B cell (primary cell): Measurements from ENCODE around the gene GRAMD1C. TPM values are rescaled to one million over a fixed set of nuclear protein-coding genes. Genes with fewer than 3 reads are reported as not detected.

ENCODE experiments used
- ATAC-seq: fragments of 200-7000 bp; cut with Tn5 transposase; one replicate; pipeline ENCODE4 v1.10.0; 2021; ENCODE audit warnings: low read depth, mild to moderate bottlenecking, moderate number of reproducible peaks, moderate library complexity
- CTCF ChIA-PET: fragments of 350-600 bp; sonication (Branson Sonifier 250); formaldehyde crosslinking; loops from one replicate; lab custom pipeline; 2021; ENCODE audit warnings: antibody characterized with exemption, inconsistent platforms; lab: Charles Lee
- POLR2A ChIA-PET: fragments of 350-600 bp; sonication (Branson Sonifier 250); formaldehyde crosslinking; loops from one replicate; lab custom pipeline; 2021; ENCODE audit warnings: antibody characterized with exemption; lab: Charles Lee
- DNase-seq: peaks from one replicate; pipeline ENCODE4 v3.0.0; 2013
- H2AFZ ChIP-seq: 2 replicates; pipeline ENCODE4 v1.6.1; 2012; ENCODE audit warnings: mild to moderate bottlenecking, low read depth, low read length; ENCODE audit not compliant: insufficient read depth, poor library complexity, severe bottlenecking
- H3K27ac ChIP-seq, 2 donors: 1 replicate in 1 of 2; 2 replicates in 1 of 2; pipeline ENCODE4 v1.5.1; 2012 to 2013; ENCODE audit warnings: low read length in 2 of 2, mild to moderate bottlenecking in 2 of 2, moderate library complexity in 1 of 2
- H3K27me3 ChIP-seq, 4 experiments: fragments of 200-600 bp in 1 of 4; sonication (generic) in 1 of 4; replicated peaks in 1 of 4; 1 replicate in 2 of 4; 2 replicates in 2 of 4; pipeline versions ENCODE4 v1.6.1 to v1.7.0; 2013 to 2016; ENCODE audit warnings: low read length in 3 of 4, mild to moderate bottlenecking in 2 of 4, mixed read lengths in 1 of 4, moderate library complexity in 1 of 4; ENCODE audit not compliant: insufficient read depth in 4 of 4, control insufficient read depth in 3 of 4; ENCODE audit errors: control extremely low read depth in 1 of 4
- H3K36me3 ChIP-seq, 2 experiments: replicated peaks in 1 of 2; 1 replicate in 1 of 2; 2 replicates in 1 of 2; pipeline versions ENCODE4 v1.6.1 to v1.7.1; 2013; ENCODE audit warnings: low read length in 1 of 2; ENCODE audit not compliant: insufficient read depth in 2 of 2, control insufficient read depth in 1 of 2; ENCODE audit errors: control extremely low read depth in 1 of 2, extremely low read depth in 1 of 2
- H3K4me1 ChIP-seq, 2 donors: fragments of 200-600 bp in 1 of 2; sonication (generic) in 1 of 2; 1 replicate in 1 of 2; 2 replicates in 1 of 2; pipeline versions ENCODE4 v1.5.1 to v1.6.1; 2013 to 2017; ENCODE audit warnings: low read length in 2 of 2; ENCODE audit not compliant: control insufficient read depth in 2 of 2, insufficient read depth in 2 of 2
- H3K4me2 ChIP-seq: replicated peaks from 2 replicates; pipeline ENCODE3; 2012; ENCODE audit warnings: mild to moderate bottlenecking, low read depth, low read length; ENCODE audit not compliant: poor library complexity, severe bottlenecking
- H3K4me3 ChIP-seq, 5 experiments: fragments of 200-600 bp in 1 of 5; sonication (generic) in 1 of 5; 1 replicate in 3 of 5; 2 replicates in 2 of 5; pipeline versions ENCODE4 v1.5.1 to v1.7.0; 2011 to 2016; ENCODE audit warnings: low read length in 4 of 5, mild to moderate bottlenecking in 4 of 5, low read depth in 2 of 5, control low read depth in 1 of 5, moderate library complexity in 1 of 5; ENCODE audit not compliant: insufficient read depth in 1 of 5; ENCODE audit errors: control extremely low read depth in 1 of 5, extremely low read depth in 1 of 5
- H3K79me2 ChIP-seq: fragments of 200-600 bp; sonication (generic); one replicate; pipeline ENCODE4 v1.6.0; 2016; ENCODE audit warnings: low read length; ENCODE audit not compliant: control insufficient read depth, insufficient read depth
- H3K9ac ChIP-seq: fragments of 200-600 bp; sonication (generic); 2 replicates; pipeline ENCODE4 v1.6.1; 2017; ENCODE audit warnings: mild to moderate bottlenecking, low read length, moderate library complexity
- H3K9me3 ChIP-seq, 3 donors: one replicate each; pipeline versions ENCODE4 v1.6.1 to v1.7.1; 2013; ENCODE audit warnings: low read length in 2 of 3; ENCODE audit not compliant: control insufficient read depth in 2 of 3, insufficient read depth in 1 of 3; ENCODE audit errors: control extremely low read depth in 1 of 3
- H4K20me1 ChIP-seq: 2 replicates; pipeline ENCODE4 v1.6.0; 2012; ENCODE audit warnings: mild to moderate bottlenecking, low read length; ENCODE audit not compliant: insufficient read depth, control insufficient read depth, poor library complexity, severe bottlenecking
- H3K27ac Mint-ChIP-seq: one replicate; pipeline ENCODE4 v1.8.0; 2021; ENCODE audit warnings: mixed read lengths
- H3K27me3 Mint-ChIP-seq: one replicate; pipeline ENCODE4 v1.8.0; 2021; ENCODE audit warnings: mixed read lengths
- H3K4me1 Mint-ChIP-seq: one replicate; pipeline ENCODE4 v1.8.0; 2021; ENCODE audit warnings: mixed read lengths
- H3K4me3 Mint-ChIP-seq: one replicate; pipeline ENCODE4 v1.8.0; 2021; ENCODE audit warnings: mixed read lengths
- H3K9me3 Mint-ChIP-seq: one replicate; pipeline ENCODE4 v1.8.0; 2022; ENCODE audit warnings: mixed read lengths; ENCODE audit not compliant: insufficient read depth
- EZH2 ChIP-seq: IDR thresholded peaks from 2 replicates; pipeline ENCODE4 v1.6.1; 2012; ENCODE audit warnings: borderline replicate concordance, low read depth, mild to moderate bottlenecking, moderate library complexity, low read length; ENCODE audit not compliant: insufficient read depth, poor library complexity, severe bottlenecking
- WGBS: methylation state at CpG from one replicate; pipeline ENCODE4 v1.1.5; 2013; ENCODE audit warnings: missing lambda C conversion rate; ENCODE audit not compliant: insufficient coverage; 5-methylcytosine and 5-hydroxymethylcytosine counted together
- intact Hi-C: fragments of 100-400 bp; cut with micrococcal nuclease; formaldehyde crosslinking; loops from one replicate; pipeline ENCODE4 v1.10.0; 2022
- polyA plus RNA-seq: library from polyadenylated mRNA; depleted of rRNA; stranded (reverse); fragments of >200 nt; gene quantifications from 2 replicates; pipeline ENCODE4 v1.2.3, GENCODE V29; 2012
- total RNA-seq, 2 donors: library from RNA; stranded (reverse); fragments of 120-200 nt in 1 of 2; gene quantifications; 1 replicate in 1 of 2; 2 replicates in 1 of 2; pipeline versions ENCODE4 v1.2.3 to v1.2.4, GENCODE V29; 2013 to 2022
- TF ChIP-seq, protein P1 (sequence below): fragments of 200-600 bp; IDR thresholded peaks from one replicate; pipeline ENCODE4 v1.8.0; 2022; ENCODE audit warnings: antibody characterized with exemption, mild to moderate bottlenecking

The GRAMD1C gene
- total and polyA plus RNA-seq, 2 donors (not counting 1 experiment from before 2014, with no cell fraction given), result 8.5 to 47.1 TPM

DNA sequence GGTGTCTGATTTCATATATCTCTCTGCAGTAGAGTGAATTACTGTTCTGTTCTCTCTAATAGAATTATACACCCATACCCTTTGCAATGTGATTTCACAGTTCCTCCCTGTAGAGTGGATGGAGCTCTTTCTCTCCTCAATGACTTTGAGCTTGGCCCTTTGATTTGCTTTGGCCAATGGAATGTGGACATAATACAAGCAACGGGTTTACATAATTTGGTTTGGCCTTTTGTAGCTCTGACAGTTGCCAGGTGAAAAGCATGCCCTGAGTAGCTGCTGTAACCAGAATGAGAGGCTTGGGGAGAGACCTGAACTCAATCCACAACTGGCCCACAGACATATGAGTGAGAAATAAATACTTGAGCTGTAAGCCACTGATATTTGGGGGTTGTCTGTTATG, 141.3 kb downstream of the GRAMD1C start:
- Histone ChIP-seq H2AFZ (no peak overlapping the region), H3K4me3 (no peak overlapping the region), H3K27me3 (no peaks in the 10 kb centered on the region), H3K4me2 (no peak overlapping the region), H3K4me1 (peaks cover 21 to 23% of the 10 kb centered on the region in 2 donors), H3K27ac (no peak overlapping the region), H3K79me2 (no peaks in the 10 kb centered on the region), H4K20me1 (no peaks in the 10 kb centered on the region), H3K36me3 (peaks cover 18 to 25% of the 10 kb centered on the region in 2 experiments), H3K9me3 (peaks cover 0 to 3% (median 0%) of the 10 kb centered on the region in 3 donors), H3K9ac (no peak overlapping the region)
- peaks cover 47% of the 10 kb centered on the region for H3K4me1 Mint-ChIP-seq
- TF ChIP-seq, protein P1, sequence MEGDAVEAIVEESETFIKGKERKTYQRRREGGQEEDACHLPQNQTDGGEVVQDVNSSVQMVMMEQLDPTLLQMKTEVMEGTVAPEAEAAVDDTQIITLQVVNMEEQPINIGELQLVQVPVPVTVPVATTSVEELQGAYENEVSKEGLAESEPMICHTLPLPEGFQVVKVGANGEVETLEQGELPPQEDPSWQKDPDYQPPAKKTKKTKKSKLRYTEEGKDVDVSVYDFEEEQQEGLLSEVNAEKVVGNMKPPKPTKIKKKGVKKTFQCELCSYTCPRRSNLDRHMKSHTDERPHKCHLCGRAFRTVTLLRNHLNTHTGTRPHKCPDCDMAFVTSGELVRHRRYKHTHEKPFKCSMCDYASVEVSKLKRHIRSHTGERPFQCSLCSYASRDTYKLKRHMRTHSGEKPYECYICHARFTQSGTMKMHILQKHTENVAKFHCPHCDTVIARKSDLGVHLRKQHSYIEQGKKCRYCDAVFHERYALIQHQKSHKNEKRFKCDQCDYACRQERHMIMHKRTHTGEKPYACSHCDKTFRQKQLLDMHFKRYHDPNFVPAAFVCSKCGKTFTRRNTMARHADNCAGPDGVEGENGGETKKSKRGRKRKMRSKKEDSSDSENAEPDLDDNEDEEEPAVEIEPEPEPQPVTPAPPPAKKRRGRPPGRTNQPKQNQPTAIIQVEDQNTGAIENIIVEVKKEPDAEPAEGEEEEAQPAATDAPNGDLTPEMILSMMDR, result no peak
- TF ChIP-seq EZH2, result no peak
- H3K9me3 Mint-ChIP-seq, result no peaks in the 10 kb centered on the region
- H3K27ac Mint-ChIP-seq, result peak overlapping the region; percentile 18
- WGBS, result no CpG with 5 or more reads among the region's 1 CpG
- H3K27me3 Mint-ChIP-seq, result no peaks in the 10 kb centered on the region
- intact Hi-C loops, result no loop called here
- H3K4me3 Mint-ChIP-seq, result no peak overlapping the region
- ATAC-seq (no peak), DNase-seq (no peak)
- ChIA-PET POLR2A (no interaction called here), CTCF (interaction anchor here (1.2 to 2.8 kb wide), 3 partner anchors 21 to 29 kb away, joined by 3 to 10 read pairs (median 4); no protein-coding TSS in a partner anchor)

DNA sequence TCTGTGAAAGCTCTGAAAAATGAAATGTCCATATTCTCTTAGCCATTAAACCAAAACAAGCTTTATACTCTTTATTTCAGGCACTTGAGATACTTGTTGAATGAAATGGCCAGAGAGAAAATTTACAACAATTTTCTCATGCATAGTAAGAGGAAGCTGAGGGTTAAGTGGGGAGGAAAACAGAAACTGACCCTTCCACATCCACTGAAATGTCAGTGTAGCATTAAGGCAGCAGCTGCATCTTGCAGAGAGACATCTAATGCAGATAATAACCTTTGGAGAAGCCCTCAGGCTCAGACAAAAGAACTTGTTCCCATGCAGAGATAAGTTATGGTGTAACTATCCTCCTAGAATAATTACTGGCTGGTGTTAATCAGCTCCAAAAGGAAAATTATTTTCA, 143.2 kb downstream of the GRAMD1C start:
- Histone ChIP-seq H3K27me3 (no peaks in the 10 kb centered on the region), H3K9me3 (no peaks in the 10 kb centered on the region), H3K4me3 (no peak overlapping the region), H3K9ac (no peak overlapping the region), H4K20me1 (no peaks in the 10 kb centered on the region), H3K79me2 (no peaks in the 10 kb centered on the region), H3K4me1 (peaks cover 39 to 42% of the 10 kb centered on the region in 2 donors), H3K36me3 (peaks cover 8 to 25% of the 10 kb centered on the region in 2 experiments), H2AFZ (no peak overlapping the region), H3K27ac (no peak overlapping the region), H3K4me2 (peak overlapping the region; percentile 4)
- H3K27me3 Mint-ChIP-seq, result no peaks in the 10 kb centered on the region
- no peak for ATAC-seq
- H3K4me1 Mint-ChIP-seq, result peaks cover 63% of the 10 kb centered on the region
- TF ChIP-seq, protein P1, result no peak
- TF ChIP-seq EZH2, result no peak
- peak overlapping the region; percentile 35 for H3K4me3 Mint-ChIP-seq
- ChIA-PET POLR2A (interaction anchor here (1.8 to 2.9 kb wide), 2 partner anchors 24 to 29 kb away, joined by 7 read pairs; no protein-coding TSS in a partner anchor), CTCF (interaction anchor here (1.1 to 2.8 kb wide), 4 partner anchors 14 to 404 kb away, joined by 3 to 10 read pairs (median 4); no protein-coding TSS in a partner anchor)
- no peaks in the 10 kb centered on the region for H3K9me3 Mint-ChIP-seq
- intact Hi-C loops, result no loop called here
- peak; percentile 16 for DNase-seq
- peak overlapping the region; percentile 64 for H3K27ac Mint-ChIP-seq
